ENCODE results near the gene NUDT3.

NUDT3 gene

GRCh38 chr6:34237722-34238584 lies 154.5 kb downstream of the NUDT3 start:
- DNase-seq = peak; percentile 42 to 80 (median 62)

- DNase-seq = peak in 2 of 4 experiments; percentile 58 to 69
These were observed 155.2 kb downstream of the NUDT3 start for GRCh38 chr6:34237316-34237721.

- DNase-seq = peak; percentile 89 to 95 (median 92)
These were observed 155.8 kb downstream of the NUDT3 start, which contains the start of gene HMGA1 for GRCh38 chr6:34236443-34237315. TSS of gene HMGA1 (plus strand) at chr6:34236873. CDS start at chr6:34240781, 3,908 bp downstream.

GRCh38 chr6:34236131-34236442 lies 156.4 kb downstream of the NUDT3 start:
- peak in 1 of 4 experiments; percentile 37 for DNase-seq

- peak; percentile 67 to 88 (median 82) for DNase-seq
These were observed 156.9 kb downstream of the NUDT3 start for GRCh38 chr6:34235307-34236130.

- DNase-seq = no peak
These were observed 157.7 kb downstream of the NUDT3 start for GRCh38 chr6:34234667-34235306.

- no peak for DNase-seq
These were observed 158.6 kb downstream of the NUDT3 start for GRCh38 chr6:34233867-34234266.

- DNase-seq = peak in 1 of 4 experiments; percentile 32
These were observed 159.6 kb downstream of the NUDT3 start for GRCh38 chr6:34232901-34233300.

GRCh38 chr6:34231566-34232336 lies 160.7 kb downstream of the NUDT3 start:
- no peak for DNase-seq

GRCh38 chr6:34230653-34231371 lies 161.7 kb downstream of the NUDT3 start:
- DNase-seq = peak in 3 of 4 experiments; percentile 33 to 63 (median 50)

- DNase-seq = no peak
These were observed 162.6 kb downstream of the NUDT3 start for GRCh38 chr6:34229877-34230276.

All from suppressor macrophage (primary cell).